CD4-positive, alpha-beta memory T cell (primary cell): Measurements from ENCODE around the gene UNC5A. TPM values are rescaled to one million over a fixed set of nuclear protein-coding genes. Genes with fewer than 3 reads are reported as not detected.

Source experiments
- CTCF ChIA-PET: fragments of 350-600 bp; sonication (Branson Sonifier 250); formaldehyde crosslinking; loops from one replicate; lab custom pipeline; 2021; ENCODE audit warnings: inconsistent platforms; ENCODE audit not compliant: partially characterized antibody; lab: Charles Lee
- POLR2A ChIA-PET: fragments of 350-600 bp; sonication (Branson Sonifier 250); formaldehyde crosslinking; loops from one replicate; lab custom pipeline; 2021; ENCODE audit not compliant: partially characterized antibody; lab: Charles Lee
- DNase-seq, 5 donors: peaks; one replicate each; pipeline versions ENCODE4 v3.0.0 to v3.0.0-alpha.2; 2020 to 2022; ENCODE audit warnings: mixed read lengths in 1 of 5
- H3K27ac ChIP-seq: one replicate; pipeline ENCODE4 v1.7.0; 2013; ENCODE audit warnings: low read depth, low read length
- H3K27me3 ChIP-seq: 2 replicates; pipeline ENCODE4 v1.7.0; 2013; ENCODE audit warnings: mild to moderate bottlenecking, low read length, moderate library complexity; ENCODE audit not compliant: insufficient read depth
- H3K36me3 ChIP-seq: 2 replicates; pipeline ENCODE4 v1.7.0; 2013; ENCODE audit warnings: mild to moderate bottlenecking, low read length, moderate library complexity; ENCODE audit not compliant: insufficient read depth
- H3K4me1 ChIP-seq: 2 replicates; pipeline ENCODE4 v1.7.0; 2013; ENCODE audit warnings: mild to moderate bottlenecking, low read length, moderate library complexity; ENCODE audit not compliant: insufficient read depth
- H3K4me3 ChIP-seq, 2 donors: one replicate each; pipeline ENCODE4 v1.7.0; 2013; ENCODE audit warnings: low read length in 2 of 2, mild to moderate bottlenecking in 1 of 2
- H3K9me3 ChIP-seq, 2 donors: one replicate each; pipeline ENCODE4 v1.7.0; 2013; ENCODE audit warnings: low read length in 2 of 2, control low read depth in 1 of 2; ENCODE audit not compliant: control insufficient read depth in 1 of 2
- H3K27ac Mint-ChIP-seq, 7 donors: one replicate each; pipeline ENCODE4 v1.8.0; 2020 to 2021; ENCODE audit warnings: mixed read lengths in 7 of 7, mild to moderate bottlenecking in 6 of 7, inconsistent platforms in 3 of 7, moderate library complexity in 3 of 7
- H3K27me3 Mint-ChIP-seq, 2 donors: one replicate each; pipeline ENCODE4 v1.8.0; 2020 to 2021; ENCODE audit warnings: mixed read lengths in 2 of 2
- H3K36me3 Mint-ChIP-seq, 2 donors: one replicate each; pipeline ENCODE4 v1.8.0; 2020 to 2021; ENCODE audit warnings: mixed read lengths in 2 of 2, inconsistent platforms in 1 of 2, mild to moderate bottlenecking in 1 of 2
- H3K4me1 Mint-ChIP-seq, 4 donors: one replicate each; pipeline ENCODE4 v1.8.0; 2020 to 2021; ENCODE audit warnings: mixed read lengths in 4 of 4, mild to moderate bottlenecking in 1 of 4
- H3K4me3 Mint-ChIP-seq, 8 donors: one replicate each; pipeline ENCODE4 v1.8.0; 2020 to 2021; ENCODE audit warnings: mixed read lengths in 8 of 8, mild to moderate bottlenecking in 7 of 8, moderate library complexity in 6 of 8, inconsistent platforms in 3 of 8
- H3K9me3 Mint-ChIP-seq, 8 donors: one replicate each; pipeline ENCODE4 v1.8.0; 2020 to 2021; ENCODE audit warnings: mixed read lengths in 8 of 8, mild to moderate bottlenecking in 5 of 8, inconsistent platforms in 3 of 8, moderate library complexity in 1 of 8
- intact Hi-C: fragments of 100-400 bp; cut with micrococcal nuclease; formaldehyde crosslinking; loops from one replicate; pipeline ENCODE4 v1.15.1; 2023
- polyA plus RNA-seq, 2 donors: library from polyadenylated mRNA; unstranded; fragments of 300-500 nt; fragmentation: Illumina TruSeq; gene quantifications; one replicate each; pipeline ENCODE4 v1.2.3, GENCODE V29; 2021
- total RNA-seq, 2 experiments: library from RNA; stranded (reverse); gene quantifications; one replicate each; pipeline ENCODE4 v1.2.3, GENCODE V29; 2021

The UNC5A gene
- total and polyA plus RNA-seq, 4 experiments from 2014 or later: not detected

- Histone ChIP-seq H3K4me3 (no peak overlapping the region), H3K36me3 (no peaks in the 10 kb centered on the region), H3K27me3 (peaks cover 6% of the 10 kb centered on the region), H3K9me3 (peaks cover 0 to 2% of the 10 kb centered on the region in 2 donors), H3K27ac (no peak overlapping the region), H3K4me1 (no peaks in the 10 kb centered on the region)
- Mint-ChIP-seq H3K36me3 (no peaks in the 10 kb centered on the region), H3K4me3 (no peak overlapping the region), H3K9me3 (peaks cover 0 to 7% (median 3%) of the 10 kb centered on the region in 8 donors), H3K4me1 (no peaks in the 10 kb centered on the region), H3K27me3 (peaks cover 24 to 30% of the 10 kb centered on the region in 2 donors), H3K27ac (no peak overlapping the region)
- ChIA-PET POLR2A (no interaction called here), CTCF (no interaction called here)
- intact Hi-C loops: no loop called here
- no peak for DNase-seq
Measured at GRCh38 chr5:176771102-176771845, 39.1 kb upstream of the UNC5A start.

- ChIA-PET CTCF (no interaction called here), POLR2A (no interaction called here)
- H3K27ac ChIP-seq: no peak overlapping the region
- DNase-seq: no peak
- no peak overlapping the region for H3K4me3 Mint-ChIP-seq
- no peaks in the 10 kb centered on the region for H3K4me1 Mint-ChIP-seq
- H3K36me3 ChIP-seq: no peaks in the 10 kb centered on the region
- intact Hi-C loops: no loop called here
- H3K4me3 ChIP-seq: no peak overlapping the region
- H3K9me3 ChIP-seq: no peaks in the 10 kb centered on the region
- no peaks in the 10 kb centered on the region for H3K36me3 Mint-ChIP-seq
- H3K9me3 Mint-ChIP-seq: peaks cover 0 to 2% (median 0%) of the 10 kb centered on the region in 8 donors
- H3K27me3 ChIP-seq: peaks cover 6% of the 10 kb centered on the region
- H3K4me1 ChIP-seq: no peaks in the 10 kb centered on the region
- peaks cover 24 to 31% of the 10 kb centered on the region in 2 donors for H3K27me3 Mint-ChIP-seq
- H3K27ac Mint-ChIP-seq: no peak overlapping the region
Measured at GRCh38 chr5:176772271-176773210, 37.8 kb upstream of the UNC5A start.

- Mint-ChIP-seq H3K27me3 (peaks cover 20 to 28% of the 10 kb centered on the region in 2 donors), H3K9me3 (peaks cover 0 to 2% (median 0%) of the 10 kb centered on the region in 8 donors), H3K36me3 (no peaks in the 10 kb centered on the region), H3K27ac (no peak overlapping the region), H3K4me3 (no peak overlapping the region), H3K4me1 (peaks cover 0 to 2% (median 0%) of the 10 kb centered on the region in 4 donors)
- Histone ChIP-seq H3K36me3 (no peaks in the 10 kb centered on the region), H3K27me3 (peaks cover 6% of the 10 kb centered on the region), H3K9me3 (no peaks in the 10 kb centered on the region), H3K27ac (no peak overlapping the region), H3K4me1 (no peaks in the 10 kb centered on the region), H3K4me3 (no peak overlapping the region)
- CTCF ChIA-PET: no interaction called here
- DNase-seq: no peak
- POLR2A ChIA-PET: no interaction called here
- intact Hi-C loops: no loop called here
Measured at GRCh38 chr5:176773408-176774035, 36.8 kb upstream of the UNC5A start.

GRCh38 chr5:176774216-176775171 is 35.9 kb upstream of the UNC5A start:
- Mint-ChIP-seq H3K9me3 (peaks cover 0 to 2% (median 0%) of the 10 kb centered on the region in 8 donors), H3K27ac (no peak overlapping the region), H3K27me3 (peaks cover 19 to 28% of the 10 kb centered on the region in 2 donors), H3K4me1 (peaks cover 0 to 4% (median 0%) of the 10 kb centered on the region in 4 donors), H3K4me3 (no peak overlapping the region), H3K36me3 (no peaks in the 10 kb centered on the region)
- H3K4me3 ChIP-seq: no peak overlapping the region
- ChIA-PET CTCF (no interaction called here), POLR2A (no interaction called here)
- no peak for DNase-seq
- no peaks in the 10 kb centered on the region for H3K9me3 ChIP-seq
- intact Hi-C loops: no loop called here
- H3K4me1 ChIP-seq: no peaks in the 10 kb centered on the region
- H3K27me3 ChIP-seq: no peaks in the 10 kb centered on the region
- H3K27ac ChIP-seq: no peak overlapping the region
- H3K36me3 ChIP-seq: no peaks in the 10 kb centered on the region

- Mint-ChIP-seq H3K27me3 (peaks cover 22 to 28% of the 10 kb centered on the region in 2 donors), H3K9me3 (peaks cover 0 to 2% (median 0%) of the 10 kb centered on the region in 8 donors), H3K4me1 (peaks cover 0 to 4% (median 0%) of the 10 kb centered on the region in 4 donors), H3K36me3 (no peaks in the 10 kb centered on the region), H3K27ac (no peak overlapping the region), H3K4me3 (no peak overlapping the region)
- Histone ChIP-seq H3K4me1 (no peaks in the 10 kb centered on the region), H3K36me3 (no peaks in the 10 kb centered on the region), H3K27me3 (no peaks in the 10 kb centered on the region), H3K27ac (no peak overlapping the region), H3K4me3 (no peak overlapping the region), H3K9me3 (no peaks in the 10 kb centered on the region)
- ChIA-PET POLR2A (no interaction called here), CTCF (no interaction called here)
- intact Hi-C loops: no loop called here
- no peak for DNase-seq
Measured at GRCh38 chr5:176775409-176775808, 35.0 kb upstream of the UNC5A start.

- DNase-seq: no peak
- Mint-ChIP-seq H3K4me3 (no peak overlapping the region), H3K36me3 (no peaks in the 10 kb centered on the region), H3K9me3 (peaks cover 0 to 2% (median 0%) of the 10 kb centered on the region in 8 donors), H3K27ac (no peak overlapping the region), H3K4me1 (peaks cover 0 to 4% (median 0%) of the 10 kb centered on the region in 4 donors), H3K27me3 (peaks cover 23 to 36% of the 10 kb centered on the region in 2 donors)
- ChIA-PET POLR2A (no interaction called here), CTCF (no interaction called here)
- Histone ChIP-seq H3K9me3 (no peaks in the 10 kb centered on the region), H3K36me3 (no peaks in the 10 kb centered on the region), H3K27ac (no peak overlapping the region), H3K27me3 (no peaks in the 10 kb centered on the region), H3K4me3 (no peak overlapping the region), H3K4me1 (no peaks in the 10 kb centered on the region)
- intact Hi-C loops: no loop called here
Measured at GRCh38 chr5:176776141-176776865, 34.1 kb upstream of the UNC5A start.
